HEK293 (cell line): ENCODE measurements around the gene KIF3B.
"Not testable (repeated sequence)": the region's sequence is repeated elsewhere in the genome, so short reads cannot be mapped to it uniquely, and the experiment has no call there.

Source experiments
- SP2 ChIP-seq: fragments of 450-650 bp; formaldehyde crosslinking; IDR thresholded peaks from 2 replicates; pipeline ENCODE4 v1.5.1; 2016; ENCODE audit warnings: missing biosample characterization, missing genetic modification characterization
- ZNF561 ChIP-seq: fragments of 450-650 bp; IDR thresholded peaks from 2 replicates; pipeline ENCODE4 v1.5.1; 2018; ENCODE audit warnings: missing biosample characterization, missing genetic modification characterization, borderline replicate concordance
- TF ChIP-seq, protein P1 (sequence below): fragments of 450-650 bp; formaldehyde crosslinking; IDR thresholded peaks from 2 replicates; pipeline ENCODE4 v1.5.1; 2016; ENCODE audit warnings: missing biosample characterization, missing genetic modification characterization
- TF ChIP-seq, protein P2 (sequence below): fragments of 450-650 bp; formaldehyde crosslinking; IDR thresholded peaks from 2 replicates; pipeline ENCODE4 v1.5.1; 2016; ENCODE audit warnings: missing biosample characterization, missing genetic modification characterization

GRCh38 chr20:32322260-32322659, 44.8 kb downstream of the KIF3B start:
- TF ChIP-seq, protein P1, sequence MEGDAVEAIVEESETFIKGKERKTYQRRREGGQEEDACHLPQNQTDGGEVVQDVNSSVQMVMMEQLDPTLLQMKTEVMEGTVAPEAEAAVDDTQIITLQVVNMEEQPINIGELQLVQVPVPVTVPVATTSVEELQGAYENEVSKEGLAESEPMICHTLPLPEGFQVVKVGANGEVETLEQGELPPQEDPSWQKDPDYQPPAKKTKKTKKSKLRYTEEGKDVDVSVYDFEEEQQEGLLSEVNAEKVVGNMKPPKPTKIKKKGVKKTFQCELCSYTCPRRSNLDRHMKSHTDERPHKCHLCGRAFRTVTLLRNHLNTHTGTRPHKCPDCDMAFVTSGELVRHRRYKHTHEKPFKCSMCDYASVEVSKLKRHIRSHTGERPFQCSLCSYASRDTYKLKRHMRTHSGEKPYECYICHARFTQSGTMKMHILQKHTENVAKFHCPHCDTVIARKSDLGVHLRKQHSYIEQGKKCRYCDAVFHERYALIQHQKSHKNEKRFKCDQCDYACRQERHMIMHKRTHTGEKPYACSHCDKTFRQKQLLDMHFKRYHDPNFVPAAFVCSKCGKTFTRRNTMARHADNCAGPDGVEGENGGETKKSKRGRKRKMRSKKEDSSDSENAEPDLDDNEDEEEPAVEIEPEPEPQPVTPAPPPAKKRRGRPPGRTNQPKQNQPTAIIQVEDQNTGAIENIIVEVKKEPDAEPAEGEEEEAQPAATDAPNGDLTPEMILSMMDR (tag by site-specific recombination) = not testable (repeated sequence)
- TF ChIP-seq, protein P2, sequence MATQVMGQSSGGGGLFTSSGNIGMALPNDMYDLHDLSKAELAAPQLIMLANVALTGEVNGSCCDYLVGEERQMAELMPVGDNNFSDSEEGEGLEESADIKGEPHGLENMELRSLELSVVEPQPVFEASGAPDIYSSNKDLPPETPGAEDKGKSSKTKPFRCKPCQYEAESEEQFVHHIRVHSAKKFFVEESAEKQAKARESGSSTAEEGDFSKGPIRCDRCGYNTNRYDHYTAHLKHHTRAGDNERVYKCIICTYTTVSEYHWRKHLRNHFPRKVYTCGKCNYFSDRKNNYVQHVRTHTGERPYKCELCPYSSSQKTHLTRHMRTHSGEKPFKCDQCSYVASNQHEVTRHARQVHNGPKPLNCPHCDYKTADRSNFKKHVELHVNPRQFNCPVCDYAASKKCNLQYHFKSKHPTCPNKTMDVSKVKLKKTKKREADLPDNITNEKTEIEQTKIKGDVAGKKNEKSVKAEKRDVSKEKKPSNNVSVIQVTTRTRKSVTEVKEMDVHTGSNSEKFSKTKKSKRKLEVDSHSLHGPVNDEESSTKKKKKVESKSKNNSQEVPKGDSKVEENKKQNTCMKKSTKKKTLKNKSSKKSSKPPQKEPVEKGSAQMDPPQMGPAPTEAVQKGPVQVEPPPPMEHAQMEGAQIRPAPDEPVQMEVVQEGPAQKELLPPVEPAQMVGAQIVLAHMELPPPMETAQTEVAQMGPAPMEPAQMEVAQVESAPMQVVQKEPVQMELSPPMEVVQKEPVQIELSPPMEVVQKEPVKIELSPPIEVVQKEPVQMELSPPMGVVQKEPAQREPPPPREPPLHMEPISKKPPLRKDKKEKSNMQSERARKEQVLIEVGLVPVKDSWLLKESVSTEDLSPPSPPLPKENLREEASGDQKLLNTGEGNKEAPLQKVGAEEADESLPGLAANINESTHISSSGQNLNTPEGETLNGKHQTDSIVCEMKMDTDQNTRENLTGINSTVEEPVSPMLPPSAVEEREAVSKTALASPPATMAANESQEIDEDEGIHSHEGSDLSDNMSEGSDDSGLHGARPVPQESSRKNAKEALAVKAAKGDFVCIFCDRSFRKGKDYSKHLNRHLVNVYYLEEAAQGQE (tag by site-specific recombination) = not testable (repeated sequence)
- TF ChIP-seq SP2, ZNF561 (tag by site-specific recombination): not testable (repeated sequence)
